Fibroblast of villous mesenchyme (primary cell): ENCODE measurements around the gene ARAP1. TPM values are rescaled to one million over a fixed set of nuclear protein-coding genes. Genes with fewer than 3 reads are reported as not detected.

Experiments used
- DNase-seq: peaks from one replicate; pipeline ENCODE4 v3.0.0-alpha.2; 2010; ENCODE audit warnings: low read depth
- H3K4me3 ChIP-seq: 2 replicates; pipeline ENCODE4 v1.5.1; 2011; ENCODE audit warnings: low read depth, mild to moderate bottlenecking, low read length
- CTCF ChIP-seq: IDR thresholded peaks from 2 replicates; pipeline ENCODE4 v1.5.1; 2012; ENCODE audit warnings: low read depth, mild to moderate bottlenecking, low read length; ENCODE audit not compliant: insufficient read depth
- total RNA-seq: library from RNA; depleted of rRNA; stranded (reverse); fragments of >200 nt; gene quantifications from 2 replicates; pipeline ENCODE4 v1.2.3, GENCODE V29; 2012

ARAP1 gene
- total RNA-seq, 1 donor, result 73.0 TPM

DNA sequence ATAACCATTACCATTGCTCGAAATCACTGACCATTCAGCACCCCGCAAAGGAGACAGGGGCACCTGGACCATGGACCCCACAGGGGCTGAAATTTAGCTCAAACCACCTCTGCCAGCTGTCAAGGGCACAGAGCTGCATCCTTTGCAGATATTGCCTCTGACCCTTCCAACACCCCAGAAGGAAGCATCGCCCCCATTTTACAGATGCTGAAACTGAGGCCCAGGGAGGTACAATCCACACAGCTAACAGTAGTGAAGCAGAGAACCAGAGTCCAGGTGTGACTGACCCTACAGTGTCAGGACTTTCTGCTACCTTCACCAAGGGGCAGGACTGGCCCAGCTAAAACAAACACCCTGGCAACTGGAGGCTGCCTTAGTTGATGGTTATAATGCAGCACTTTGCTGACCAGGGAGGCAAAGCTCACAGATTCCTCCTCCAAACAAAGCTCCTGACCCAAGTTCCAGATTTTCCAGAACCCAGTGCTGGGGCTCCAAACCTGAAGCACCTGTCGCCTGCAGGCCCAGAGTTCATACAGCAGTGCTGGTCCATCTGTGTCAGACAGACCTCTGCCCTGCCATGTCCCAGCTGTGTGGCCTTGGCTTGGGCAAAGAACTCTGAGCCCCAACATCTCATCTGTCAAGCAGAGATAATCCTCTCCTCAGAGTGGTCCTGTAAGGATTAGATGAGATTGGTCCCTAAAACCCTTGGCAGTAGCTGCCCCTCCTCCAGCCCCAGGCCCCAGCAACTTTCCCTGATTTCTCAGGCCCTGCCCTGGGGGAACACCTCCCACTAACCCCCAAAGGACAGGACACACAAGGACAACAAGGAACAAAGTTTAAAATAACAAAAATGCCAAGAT lies 15.2 kb upstream of the ARAP1 start:
- no peak for TF ChIP-seq CTCF
- no peak overlapping the region for H3K4me3 ChIP-seq
- DNase-seq, result no peak

DNA sequence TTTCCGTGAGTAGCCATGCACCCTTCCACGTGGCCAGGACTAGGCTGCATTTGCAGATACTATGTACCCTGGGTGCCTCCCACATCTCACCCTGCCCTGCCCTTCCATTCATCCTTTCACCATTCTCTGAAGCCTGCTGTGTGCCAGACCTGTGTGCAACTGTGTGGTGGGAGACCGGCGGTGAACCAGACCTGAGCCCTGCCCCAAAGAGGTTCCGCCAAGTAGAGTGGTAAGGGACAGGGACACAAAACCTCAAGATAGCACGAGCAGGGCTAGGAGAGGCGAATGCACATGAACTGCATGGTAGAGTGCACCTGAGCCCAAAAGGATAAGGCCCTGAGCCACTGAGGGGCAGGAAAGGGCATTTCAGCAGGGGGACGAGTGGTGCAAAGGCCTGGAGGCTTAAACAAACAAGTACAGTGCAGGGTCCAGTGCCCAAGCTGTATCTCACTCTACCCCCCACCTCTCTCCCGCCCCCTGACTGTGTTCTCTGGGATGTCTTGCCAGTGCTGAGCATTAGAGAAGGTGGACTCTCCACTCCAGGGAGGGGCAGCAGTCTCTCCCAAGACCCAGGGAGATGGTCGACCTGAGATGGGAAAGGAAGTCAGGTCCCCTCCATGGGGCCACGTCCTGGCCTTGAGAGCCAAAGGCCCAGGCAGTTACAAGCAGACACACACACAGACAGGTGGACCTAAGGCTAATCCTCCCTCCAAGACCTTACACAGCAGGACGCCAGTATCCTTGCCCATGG lies 14.1 kb upstream of the ARAP1 start:
- no peak overlapping the region for H3K4me3 ChIP-seq
- no peak for TF ChIP-seq CTCF
- DNase-seq, result no peak

DNA sequence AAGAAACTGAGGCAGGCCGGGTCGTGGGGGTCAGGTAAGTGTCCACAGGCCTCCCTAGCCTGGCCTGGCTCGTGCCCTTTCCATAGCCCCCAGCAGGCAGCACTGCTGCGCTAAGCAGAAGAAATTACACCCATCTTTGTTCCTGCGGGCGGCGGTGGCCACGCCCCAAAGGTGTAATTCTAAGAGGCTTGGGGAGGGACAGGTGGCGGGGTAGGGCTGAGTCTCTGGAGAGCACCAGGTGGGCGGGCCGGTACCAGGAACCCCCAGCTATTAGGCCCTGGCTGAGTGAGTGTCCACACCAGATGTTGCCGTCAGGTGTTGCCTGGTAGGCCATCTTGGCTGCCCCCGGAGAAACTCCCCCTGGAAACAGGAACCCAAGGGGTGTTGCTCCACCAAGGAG lies 12.3 kb upstream of the ARAP1 start:
- no peak for DNase-seq
- TF ChIP-seq CTCF, result no peak
- no peak overlapping the region for H3K4me3 ChIP-seq

DNA sequence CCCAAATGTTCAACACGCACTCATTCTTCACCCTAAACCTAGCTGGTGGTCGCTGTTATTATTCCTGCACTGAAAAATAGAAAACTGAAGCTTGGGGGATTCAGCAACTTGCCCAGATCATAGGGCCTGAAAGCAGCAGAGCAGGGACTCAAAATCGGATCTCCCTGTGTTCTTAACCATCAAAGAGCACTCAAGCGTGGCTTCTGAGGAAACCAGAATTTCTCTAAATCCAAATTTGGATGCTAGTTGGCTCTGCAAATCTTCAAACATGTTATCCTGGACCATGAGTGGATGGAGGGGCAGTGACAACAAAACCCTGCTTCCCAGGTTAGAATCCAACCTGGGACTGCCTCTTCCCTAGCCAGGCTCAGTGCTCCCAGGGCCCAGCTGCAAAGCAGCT lies 11.6 kb upstream of the ARAP1 start:
- DNase-seq, result no peak
- no peak for TF ChIP-seq CTCF
- H3K4me3 ChIP-seq, result no peak overlapping the region

- no peak for TF ChIP-seq CTCF
- H3K4me3 ChIP-seq, result no peak overlapping the region
- no peak for DNase-seq
These were observed 10.6 kb upstream of the ARAP1 start for GRCh38 chr11:72762641-72763304.

- peak; percentile 70 for DNase-seq
- no peak for TF ChIP-seq CTCF
These were observed 8.6 kb upstream of the ARAP1 start for GRCh38 chr11:72760539-72761405.

More at GRCh38 chr11:72760539-72761405, 8.6 kb upstream of the ARAP1 start:
- no peak overlapping the region for H3K4me3 ChIP-seq
